OCI-LY1 (cell line): ENCODE measurements around the gene HPSE2.

Source experiments
- CTCF ChIP-seq: fragments of 200-600 bp; sonication (generic), shearing (Covaris generic); IDR thresholded peaks from 2 replicates; pipeline ENCODE4 v1.5.1; 2017; ENCODE audit warnings: mild to moderate bottlenecking, antibody characterized with exemption, low read length, moderate library complexity, mixed read lengths
- EZH2 ChIP-seq: fragments of 200-600 bp; sonication (generic), shearing (Covaris generic); IDR thresholded peaks from 2 replicates; pipeline ENCODE4 v1.8.0; 2017; ENCODE audit warnings: borderline replicate concordance, mixed run types, mild to moderate bottlenecking, antibody characterized with exemption, low read length, moderate library complexity, mixed read lengths

- no peak for TF ChIP-seq EZH2
- no peak for TF ChIP-seq CTCF
These were observed 343.1 kb downstream of the HPSE2 start for GRCh38 chr10:98892523-98892922.
